HG03139 (cell line): ENCODE measurements around the gene SPCS2.

ENCODE experiments used
- ATAC-seq: cut with Tn5 transposase; IDR thresholded peaks from one replicate; pipeline ENCODE4 v1.9.1; 2021; ENCODE audit not compliant: unreplicated experiment

Gene SPCS2

DNA sequence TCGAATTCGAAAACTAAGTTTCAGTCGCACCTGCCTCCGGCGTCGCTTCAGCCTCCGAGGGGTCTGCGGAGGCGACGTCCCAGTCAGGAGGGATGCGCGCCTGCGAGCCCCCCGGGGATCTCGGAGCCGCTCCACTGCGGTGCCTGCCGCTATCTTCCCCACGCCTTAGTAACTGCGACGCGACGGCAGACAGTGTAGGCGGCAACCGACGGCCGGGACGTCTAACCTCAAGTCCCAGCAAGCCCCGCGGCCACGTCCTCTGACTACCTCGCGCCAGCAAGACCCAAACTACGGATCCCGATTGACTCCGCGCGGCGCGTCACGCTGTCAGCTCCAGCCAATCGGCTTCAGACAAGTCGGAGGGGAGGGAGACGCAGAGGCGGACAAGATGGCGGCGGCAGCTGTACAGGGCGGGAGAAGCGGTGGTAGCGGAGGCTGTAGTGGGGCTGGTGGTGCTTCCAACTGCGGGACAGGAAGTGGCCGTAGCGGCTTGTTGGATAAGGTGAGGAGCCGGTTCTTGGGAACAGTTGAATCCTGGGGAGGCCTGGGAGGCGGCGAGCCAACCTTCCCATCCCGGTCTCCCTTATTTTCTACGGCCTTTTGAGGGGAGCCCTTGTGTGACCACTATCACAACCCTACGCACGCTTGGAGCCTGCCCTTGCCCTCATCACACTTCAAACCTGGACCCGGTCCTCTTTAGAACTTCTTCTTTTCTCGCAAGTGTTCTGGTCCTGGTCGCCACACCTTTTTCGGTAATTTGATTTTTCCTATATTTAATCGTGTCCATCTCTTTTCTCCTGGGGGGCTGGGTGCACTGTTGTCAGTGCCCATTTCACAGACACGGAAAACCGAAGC is at the start of gene SPCS2, which contains the start of gene XRRA1:
Gene SPCS2, plus strand, starts transcription at position 369 of the 855 bp plus-strand sequence. Its CDS starts 20 bp downstream, at position 389.
Gene XRRA1, minus strand, starts transcription at position 194 of the 855 bp plus-strand sequence. CDS start 8,213 bp downstream, outside the sequence.
- peak; percentile 96 for ATAC-seq

DNA sequence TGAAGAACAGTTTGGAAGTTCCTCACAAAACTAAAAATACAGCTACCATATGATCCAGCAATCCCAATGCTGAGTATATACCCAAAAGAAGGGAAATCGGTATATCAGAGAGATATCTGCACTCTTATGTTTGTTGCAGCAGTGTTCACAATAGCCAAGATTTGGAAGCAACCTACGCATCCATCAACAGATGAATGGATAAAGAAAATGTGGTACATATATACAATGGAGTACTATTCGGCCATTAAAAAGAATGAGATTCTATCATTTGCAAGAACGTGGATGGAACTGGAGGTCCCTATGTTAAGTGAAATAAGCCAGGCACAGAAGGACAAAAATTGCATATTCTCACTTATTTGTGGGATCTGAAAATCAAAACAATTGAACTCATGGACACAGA is 46.7 kb upstream of the SPCS2 start:
- ATAC-seq = no peak

DNA sequence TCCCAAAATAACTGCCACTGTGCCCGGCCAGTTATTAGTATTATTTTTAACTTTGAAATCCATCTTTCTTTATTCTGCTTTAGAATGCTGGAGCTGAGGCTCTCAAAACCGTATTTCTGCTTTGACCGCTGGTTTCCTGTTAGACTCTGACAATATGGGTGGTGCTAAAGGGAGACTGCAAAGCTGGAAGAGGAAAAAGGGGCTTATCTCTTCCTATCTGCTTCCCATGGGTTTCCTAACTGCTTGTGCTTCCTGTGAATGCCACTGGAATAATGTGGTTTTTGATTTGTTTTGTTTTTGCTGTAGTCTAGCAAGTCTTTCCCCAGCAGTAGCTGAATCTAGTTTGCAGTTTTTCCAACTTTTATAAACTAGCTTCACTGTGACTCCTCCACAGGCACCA is 43.7 kb upstream of the SPCS2 start:
- no peak for ATAC-seq

DNA sequence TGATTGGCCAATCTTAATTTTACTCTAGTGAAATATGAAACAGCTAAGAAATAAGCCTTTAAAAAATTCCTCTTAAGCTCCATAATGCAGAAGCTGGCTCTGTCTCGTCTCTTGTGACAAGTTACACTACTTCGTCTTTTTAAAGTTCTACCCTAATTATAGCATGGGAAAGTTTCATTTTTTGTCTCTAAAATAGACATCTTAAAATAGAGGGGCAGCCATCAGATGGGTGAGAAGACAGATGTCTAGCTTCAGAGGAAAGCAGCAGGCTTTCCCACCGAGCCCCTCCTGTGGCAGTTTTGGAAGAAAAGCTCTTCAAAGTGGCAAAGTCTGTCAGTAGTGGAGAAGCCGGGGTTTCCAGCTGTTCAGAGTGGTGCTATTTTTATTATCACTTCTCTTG is 39.7 kb upstream of the SPCS2 start:
- no peak for ATAC-seq

- no peak for ATAC-seq
Observed at GRCh38 chr11:74909812-74910211, 39.3 kb upstream of the SPCS2 start.

DNA sequence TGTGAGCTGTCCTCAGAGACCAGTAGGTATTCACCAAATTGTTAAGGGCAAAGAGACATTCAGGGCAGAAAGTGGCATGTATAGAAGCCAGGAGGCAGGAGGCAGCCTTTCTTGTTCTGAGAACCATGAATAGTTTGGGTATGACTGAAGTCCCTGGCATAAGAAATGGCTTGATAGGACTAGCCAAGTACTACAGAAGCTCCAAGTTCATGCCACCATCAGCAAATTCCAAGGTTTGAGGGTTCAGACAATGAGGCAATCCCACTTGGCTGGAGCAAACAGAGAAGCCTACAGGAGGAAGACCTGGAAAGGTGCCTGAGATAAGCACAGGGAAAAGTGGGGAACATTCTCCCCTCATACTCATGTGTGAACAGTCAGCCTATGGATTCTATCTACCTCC is 25.9 kb upstream of the SPCS2 start:
- no peak for ATAC-seq

DNA sequence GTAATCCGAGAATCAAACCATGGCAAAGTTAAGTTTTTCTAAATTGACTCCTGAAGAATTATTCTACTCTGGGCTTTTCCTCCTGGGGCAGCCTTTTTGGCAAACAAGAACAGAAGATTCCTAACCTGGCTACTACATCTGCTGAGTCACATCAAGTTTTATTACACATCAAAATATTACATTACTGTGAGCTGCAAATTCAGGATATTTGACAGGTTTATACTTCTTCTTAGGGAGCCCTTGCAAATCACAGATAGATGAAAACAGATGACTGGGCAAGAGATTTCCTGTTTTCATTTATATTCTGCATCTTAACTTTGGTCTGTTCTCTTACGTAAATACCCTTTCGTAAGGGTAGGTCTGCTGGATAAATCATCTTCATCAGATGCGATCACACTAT is 23.8 kb upstream of the SPCS2 start:
- ATAC-seq = no peak

DNA sequence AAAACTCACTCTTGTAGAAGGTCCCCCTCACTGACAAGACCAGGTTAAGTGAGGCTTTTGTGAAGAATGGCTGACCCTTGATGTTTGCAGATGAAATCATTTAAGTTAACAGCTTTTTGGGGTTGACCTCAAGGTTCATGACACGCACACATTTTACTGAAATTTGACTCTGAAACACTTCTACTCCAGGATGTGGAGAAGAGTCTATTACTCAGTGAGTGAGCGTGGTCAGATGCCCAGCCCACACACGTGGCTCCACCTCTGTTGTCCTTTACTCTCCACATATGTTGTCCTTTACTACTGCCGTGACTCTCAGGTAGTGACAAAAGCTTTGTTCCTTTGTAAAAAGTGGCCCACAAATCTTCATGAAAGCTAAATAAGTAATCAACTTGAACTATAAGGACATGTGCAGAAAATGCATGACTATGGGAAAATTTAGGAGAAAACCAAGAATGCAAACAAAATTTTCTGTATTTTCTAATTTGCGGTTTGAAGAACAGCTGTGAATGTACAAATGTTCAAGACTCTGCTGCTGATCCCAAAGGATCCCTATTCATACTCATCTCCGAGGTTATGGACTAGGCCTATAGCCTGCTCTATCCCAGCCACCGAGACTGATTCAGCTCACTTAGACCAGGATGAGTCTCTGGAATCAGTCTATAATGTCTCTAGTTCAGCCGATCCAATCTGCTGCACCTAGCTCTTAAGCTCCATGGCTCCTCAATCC is 22.6 kb upstream of the SPCS2 start:
- ATAC-seq = no peak

- no peak for ATAC-seq
Observed at GRCh38 chr11:74927496-74927895, 21.6 kb upstream of the SPCS2 start.

- ATAC-seq = peak; percentile 76
Observed at GRCh38 chr11:74929431-74930363, 19.4 kb upstream of the SPCS2 start.

- ATAC-seq = no peak
Observed at GRCh38 chr11:74932169-74932568, 16.9 kb upstream of the SPCS2 start.

DNA sequence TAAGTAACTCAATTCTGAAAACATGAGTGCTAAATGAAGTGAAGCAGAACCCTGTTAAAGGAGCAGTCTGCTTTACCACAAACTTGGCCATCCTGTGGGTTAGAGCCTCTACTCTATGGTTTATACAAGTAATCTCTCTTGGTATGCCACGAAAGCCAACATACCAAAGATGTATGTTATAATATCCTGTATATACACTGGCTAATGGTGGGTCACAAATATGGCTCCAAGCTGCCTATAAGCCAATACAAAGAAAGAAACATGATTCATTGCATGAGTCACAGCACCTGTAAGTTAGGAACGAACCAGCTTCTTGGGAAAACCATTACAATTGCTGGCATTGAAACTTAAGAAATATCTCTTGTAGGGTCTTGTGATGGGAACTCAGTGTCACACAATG is 16.3 kb upstream of the SPCS2 start:
- ATAC-seq = no peak

- ATAC-seq = no peak
Observed at GRCh38 chr11:74933765-74934164, 15.3 kb upstream of the SPCS2 start.

DNA sequence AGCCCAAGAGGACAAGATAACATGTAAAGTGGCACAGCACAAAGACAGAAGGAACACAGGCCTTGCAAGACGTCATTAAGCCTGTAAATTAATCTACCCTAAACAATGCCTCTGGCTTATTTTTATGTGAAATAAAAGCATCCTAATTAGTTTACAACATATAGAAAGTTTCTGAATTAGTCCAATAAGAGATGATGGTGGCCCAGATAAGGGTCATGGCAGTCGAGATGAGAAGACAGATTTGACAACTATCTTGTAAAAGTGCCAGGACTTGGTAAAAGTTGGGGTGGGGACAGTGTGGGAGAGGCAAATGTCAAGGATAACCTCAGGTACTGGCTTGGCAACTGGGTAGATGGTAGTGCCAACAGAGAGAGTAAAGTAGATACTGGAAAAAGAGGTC is 13.8 kb upstream of the SPCS2 start:
- ATAC-seq = no peak

DNA sequence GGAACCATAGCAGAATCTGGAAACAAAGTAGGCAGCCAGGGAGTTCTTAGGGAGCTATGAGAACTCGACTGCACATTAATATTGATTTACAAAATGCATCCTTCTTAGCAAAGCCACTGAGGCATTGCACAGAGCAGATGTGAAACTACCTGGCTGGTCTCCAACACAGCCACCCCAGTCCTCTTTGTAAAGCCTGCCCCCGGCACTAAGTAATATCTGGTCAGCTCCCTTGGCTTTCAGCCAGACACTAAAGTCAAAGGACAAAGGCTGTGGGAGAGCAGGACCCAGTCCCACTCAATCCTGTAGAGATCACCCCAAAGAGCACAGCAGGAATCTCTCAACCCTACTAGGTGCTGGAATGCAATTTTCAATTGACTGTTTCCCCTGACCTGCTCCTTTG is 13.0 kb upstream of the SPCS2 start:
- no peak for ATAC-seq

- no peak for ATAC-seq
Observed at GRCh38 chr11:74936976-74937375, 12.1 kb upstream of the SPCS2 start.

- no peak for ATAC-seq
Observed at GRCh38 chr11:74937696-74938475, 11.2 kb upstream of the SPCS2 start.

GRCh38 chr11:74941492-74941891 is 7.6 kb upstream of the SPCS2 start:
- ATAC-seq = no peak

DNA sequence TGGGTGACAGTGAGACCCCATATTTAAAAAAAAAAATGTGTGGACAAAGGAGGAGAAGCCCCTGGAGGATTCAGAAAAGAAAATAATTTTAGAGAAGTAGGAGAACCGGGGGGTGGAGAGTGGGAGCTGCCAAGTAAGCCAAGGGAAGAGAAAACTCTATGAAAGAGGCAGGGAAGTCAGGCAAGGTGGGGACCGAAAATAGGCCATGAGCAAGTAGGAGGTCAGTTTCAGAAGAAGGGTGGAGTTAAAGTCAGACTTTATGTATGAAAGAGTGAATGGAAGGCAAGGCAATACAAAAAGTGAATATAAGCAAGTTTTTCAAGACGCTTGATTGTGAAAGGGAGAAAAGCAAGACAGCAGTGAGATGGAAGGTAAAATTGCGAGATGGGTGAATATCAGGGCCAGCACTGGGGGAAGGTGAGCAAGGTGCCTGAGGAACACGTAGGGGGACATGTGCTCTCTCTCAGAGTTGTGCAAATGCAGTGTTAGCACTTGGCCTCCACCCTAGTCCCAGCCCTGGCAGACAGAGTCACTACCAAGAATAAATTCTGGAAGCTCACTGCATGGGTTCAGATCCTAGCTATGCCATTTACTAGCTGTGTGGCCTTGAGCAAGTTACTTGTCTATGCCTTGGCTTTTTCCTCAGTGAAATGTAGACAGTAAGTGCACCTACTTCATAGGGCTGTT is 6.8 kb upstream of the SPCS2 start:
- ATAC-seq = no peak

- ATAC-seq = no peak
Observed at GRCh38 chr11:74948546-74948897, 544 bp upstream of the SPCS2 start.
